ENCODE measurements around the gene GATD1.

DNA sequence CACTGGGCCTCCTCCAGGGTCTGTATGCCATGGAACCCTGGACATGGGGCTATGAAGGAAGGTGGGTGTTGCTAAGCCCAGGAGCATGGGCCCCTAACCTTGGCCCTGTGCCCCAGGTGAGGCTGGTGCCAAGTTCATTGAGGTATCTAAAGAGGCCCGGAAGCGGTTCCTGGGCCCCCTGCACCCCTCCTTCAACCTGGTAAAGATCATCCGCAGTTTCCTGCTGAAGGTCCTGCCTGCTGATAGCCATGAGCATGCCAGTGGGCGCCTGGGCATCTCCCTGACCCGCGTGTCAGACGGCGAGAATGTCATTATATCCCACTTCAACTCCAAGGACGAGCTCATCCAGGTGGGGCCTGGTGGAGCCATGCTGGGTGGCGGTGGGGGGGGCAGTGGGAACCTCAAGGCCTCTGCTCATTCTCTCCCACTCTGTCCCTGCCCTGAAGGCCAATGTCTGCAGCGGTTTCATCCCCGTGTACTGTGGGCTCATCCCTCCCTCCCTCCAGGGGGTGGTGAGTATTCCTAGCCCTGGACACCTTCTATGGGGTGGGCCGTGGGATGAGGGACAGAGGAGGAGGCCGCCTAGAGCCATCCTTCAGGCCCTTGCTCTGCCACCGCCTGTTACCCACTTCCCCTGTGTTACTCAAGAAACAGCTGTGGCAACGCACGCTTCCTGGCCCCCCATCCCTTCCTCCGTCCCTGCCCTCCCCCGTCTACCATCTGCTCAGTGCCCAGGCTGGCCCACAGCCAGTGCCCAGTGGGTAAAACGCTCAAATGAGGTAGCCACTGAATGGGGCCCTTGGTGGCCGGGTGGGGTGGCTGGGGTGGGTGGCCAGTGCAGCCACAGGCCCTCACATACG lies 44.5 kb upstream of the GATD1 start:
- TF ChIP-seq CTCF (conservative IDR thresholded peaks at IDR 0.05 in 1 of 2, IDR thresholded peaks at IDR 0.05 in 1 of 2; ENCODE audit: low read depth in 1 of 2, low read length in 2 of 2), result no peak
- TF ChIP-seq EZH2 (IDR thresholded peaks at IDR 0.05; ENCODE audit: low read length, missing control alignments), result no peak
